WI38 (cell line): ENCODE data around the gene MLLT10.
"Not testable (repeated sequence)": the region's sequence is repeated elsewhere in the genome, so short reads cannot be mapped to it uniquely, and the experiment has no call there.

Experiments used
- H3K4me3 ChIP-seq: 2 replicates; pipeline ENCODE4 v1.5.1; 2011; ENCODE audit warnings: low read depth, mild to moderate bottlenecking, control low read depth, low read length
- TF ChIP-seq, protein P1 (sequence below): IDR thresholded peaks from 2 replicates; pipeline ENCODE4 v1.5.1; 2012; ENCODE audit warnings: low read depth, mild to moderate bottlenecking, control low read depth, low read length

Gene MLLT10

DNA sequence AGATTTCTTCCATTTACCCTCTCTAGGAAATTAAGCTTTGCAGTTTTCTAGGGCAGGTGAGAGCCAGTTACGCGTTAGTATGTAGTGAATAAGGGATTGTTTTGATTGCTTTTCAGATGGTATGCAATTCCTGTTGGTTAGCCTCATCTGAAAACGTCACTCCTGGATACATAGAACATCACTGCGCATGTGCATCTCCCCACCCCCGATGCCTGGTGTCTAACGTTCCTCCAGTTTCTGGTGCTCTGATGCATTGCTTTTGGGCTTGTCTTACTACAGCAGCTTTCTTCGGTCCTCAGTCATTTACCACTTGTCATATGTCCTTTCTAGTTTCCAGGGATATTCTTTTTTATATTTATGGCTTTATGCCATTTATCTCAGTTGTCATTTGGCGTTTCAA is 22.5 kb downstream of the MLLT10 start:
- TF ChIP-seq, protein P1, sequence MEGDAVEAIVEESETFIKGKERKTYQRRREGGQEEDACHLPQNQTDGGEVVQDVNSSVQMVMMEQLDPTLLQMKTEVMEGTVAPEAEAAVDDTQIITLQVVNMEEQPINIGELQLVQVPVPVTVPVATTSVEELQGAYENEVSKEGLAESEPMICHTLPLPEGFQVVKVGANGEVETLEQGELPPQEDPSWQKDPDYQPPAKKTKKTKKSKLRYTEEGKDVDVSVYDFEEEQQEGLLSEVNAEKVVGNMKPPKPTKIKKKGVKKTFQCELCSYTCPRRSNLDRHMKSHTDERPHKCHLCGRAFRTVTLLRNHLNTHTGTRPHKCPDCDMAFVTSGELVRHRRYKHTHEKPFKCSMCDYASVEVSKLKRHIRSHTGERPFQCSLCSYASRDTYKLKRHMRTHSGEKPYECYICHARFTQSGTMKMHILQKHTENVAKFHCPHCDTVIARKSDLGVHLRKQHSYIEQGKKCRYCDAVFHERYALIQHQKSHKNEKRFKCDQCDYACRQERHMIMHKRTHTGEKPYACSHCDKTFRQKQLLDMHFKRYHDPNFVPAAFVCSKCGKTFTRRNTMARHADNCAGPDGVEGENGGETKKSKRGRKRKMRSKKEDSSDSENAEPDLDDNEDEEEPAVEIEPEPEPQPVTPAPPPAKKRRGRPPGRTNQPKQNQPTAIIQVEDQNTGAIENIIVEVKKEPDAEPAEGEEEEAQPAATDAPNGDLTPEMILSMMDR, result no peak
- no peak overlapping the region for H3K4me3 ChIP-seq

DNA sequence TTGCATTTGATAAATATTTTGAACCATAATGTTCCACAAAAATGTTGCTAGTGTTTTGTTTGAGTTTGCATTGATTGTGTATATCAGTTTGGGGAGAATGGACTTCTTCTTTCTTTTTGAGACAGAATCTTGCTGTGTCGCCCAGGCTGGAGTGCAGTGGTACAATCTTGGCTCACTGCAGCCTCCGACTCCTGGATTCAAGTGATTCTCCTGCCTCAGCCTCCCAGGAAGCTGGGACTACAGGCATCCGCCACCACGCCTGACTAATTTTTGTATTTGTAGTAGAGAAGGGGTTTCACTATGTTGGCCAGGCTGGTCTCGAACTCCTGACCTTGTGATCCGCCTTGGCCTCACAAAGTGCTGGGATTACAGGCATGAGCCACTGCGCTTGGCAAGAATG is 25.0 kb downstream of the MLLT10 start:
- not testable (repeated sequence) for H3K4me3 ChIP-seq

DNA sequence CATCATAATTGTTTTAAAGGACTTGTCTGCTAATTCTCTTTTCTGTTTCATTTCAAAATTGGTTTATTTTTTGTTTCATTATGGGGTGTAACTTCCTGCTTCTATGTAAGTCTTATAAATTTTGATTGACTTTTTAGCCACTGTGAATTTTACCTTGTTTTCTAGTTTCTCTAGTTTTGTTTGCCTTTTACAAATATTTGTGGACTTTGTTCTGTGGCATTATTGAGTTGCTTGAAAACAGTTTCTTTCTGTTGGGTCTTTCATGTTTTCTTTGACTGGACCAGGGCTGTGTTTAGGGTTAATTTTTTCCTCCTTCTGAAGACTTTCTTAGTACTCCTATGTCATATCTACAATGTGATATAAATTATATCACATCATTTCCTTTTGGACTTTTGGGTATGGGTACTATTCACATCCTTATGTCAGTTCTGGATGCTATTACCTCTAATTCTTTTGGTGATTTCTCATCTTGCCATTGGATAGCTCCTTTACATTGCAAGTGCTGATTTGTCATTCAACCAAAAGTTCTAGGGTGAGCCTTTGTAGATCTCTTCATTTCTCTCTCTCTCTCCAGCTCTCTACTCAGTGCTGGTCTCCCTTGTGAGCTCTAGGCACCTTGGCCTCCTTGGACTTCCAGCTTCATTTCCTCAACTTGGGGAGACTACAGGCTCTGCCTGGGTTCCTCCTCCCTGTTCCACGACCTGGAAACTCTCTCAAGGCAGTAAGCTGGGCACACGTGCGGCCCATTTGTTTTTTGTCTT is 36.9 kb downstream of the MLLT10 start:
- TF ChIP-seq, protein P1, result no peak
- H3K4me3 ChIP-seq, result no peak overlapping the region

DNA sequence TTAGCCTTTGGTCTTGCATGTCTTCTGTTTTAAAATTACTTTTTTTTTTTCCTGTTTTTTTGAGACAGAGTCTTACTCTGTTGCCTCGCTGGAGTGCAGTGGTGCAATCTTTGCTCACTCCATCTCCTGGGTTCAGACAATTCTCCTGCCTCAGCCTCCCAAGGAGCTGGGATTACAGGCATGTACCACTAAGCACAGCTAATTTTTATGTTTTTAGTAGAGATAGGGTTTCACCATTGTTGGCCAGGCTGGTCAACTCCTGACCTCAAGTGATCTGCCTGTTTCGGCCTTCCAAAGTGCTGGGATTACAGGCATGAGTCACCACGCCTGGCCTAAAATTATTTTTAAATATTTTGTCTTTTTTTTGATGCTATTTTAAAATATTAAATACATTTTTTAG is 38.5 kb downstream of the MLLT10 start:
- H3K4me3 ChIP-seq, result no peak overlapping the region

DNA sequence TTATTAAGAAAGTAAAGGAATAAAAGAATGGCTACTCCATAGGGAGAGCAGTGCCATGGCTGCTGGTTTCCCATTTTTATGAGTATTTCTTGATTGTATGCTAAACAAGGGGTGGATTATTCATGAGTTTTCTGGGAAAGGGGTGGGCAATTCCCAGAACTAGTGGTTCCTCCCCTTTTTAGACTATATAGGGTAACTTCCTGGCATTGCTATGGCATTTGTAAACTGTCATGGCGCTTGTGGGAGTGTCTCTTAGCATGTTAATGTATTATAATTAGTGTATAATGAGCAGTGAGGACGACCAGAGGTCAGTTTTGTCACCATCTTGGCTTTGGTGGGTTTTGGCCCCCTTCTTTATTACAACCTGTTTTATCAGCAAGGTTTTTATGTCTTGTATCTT is 40.5 kb downstream of the MLLT10 start:
- H3K4me3 ChIP-seq, result not testable (repeated sequence)

More for the DNA sequence above, 38.5 kb downstream of the MLLT10 start:
- TF ChIP-seq, protein P1, result no peak

DNA sequence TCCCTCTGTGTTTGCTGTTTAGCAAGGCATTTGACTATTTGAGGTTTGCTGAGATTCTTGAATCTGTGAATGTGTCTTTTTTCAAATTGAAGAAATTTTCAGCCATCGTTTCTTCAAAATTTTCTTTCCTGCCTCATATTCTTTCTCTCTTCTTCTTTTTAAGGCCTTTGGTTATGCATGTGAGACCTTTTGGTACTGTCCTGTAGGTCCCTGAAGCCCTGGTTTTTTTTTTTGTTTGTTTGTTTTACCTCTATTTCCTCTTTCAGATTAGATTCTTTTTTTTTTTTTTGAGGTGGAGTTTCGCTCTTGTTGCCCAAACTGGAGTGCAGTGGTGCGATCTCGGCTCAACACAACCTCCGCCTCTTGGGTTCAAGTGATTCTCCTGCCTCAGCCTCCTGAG is 45.3 kb downstream of the MLLT10 start:
- TF ChIP-seq, protein P1, result no peak
- no peak overlapping the region for H3K4me3 ChIP-seq

DNA sequence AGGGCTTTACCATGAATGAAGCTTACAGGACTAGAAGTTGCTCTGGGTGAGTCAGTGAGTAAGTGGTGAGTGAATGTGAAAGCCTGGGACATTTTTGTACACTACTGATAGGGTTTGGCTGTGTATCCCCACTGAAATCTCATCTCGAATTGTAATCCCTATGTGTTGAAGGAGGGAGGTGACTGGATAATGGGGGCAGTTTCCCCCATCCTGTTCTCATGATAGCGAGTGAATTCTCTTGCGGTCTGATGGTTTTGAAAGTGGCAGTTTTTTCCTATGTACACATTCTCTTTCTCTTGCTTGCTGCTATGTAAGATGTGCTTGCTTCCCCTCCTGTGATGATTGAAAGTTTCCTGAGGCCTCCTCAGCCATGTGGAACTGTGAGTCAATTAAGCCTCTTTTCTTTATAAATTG is 47.4 kb downstream of the MLLT10 start:
- H3K4me3 ChIP-seq, result not testable (repeated sequence)

DNA sequence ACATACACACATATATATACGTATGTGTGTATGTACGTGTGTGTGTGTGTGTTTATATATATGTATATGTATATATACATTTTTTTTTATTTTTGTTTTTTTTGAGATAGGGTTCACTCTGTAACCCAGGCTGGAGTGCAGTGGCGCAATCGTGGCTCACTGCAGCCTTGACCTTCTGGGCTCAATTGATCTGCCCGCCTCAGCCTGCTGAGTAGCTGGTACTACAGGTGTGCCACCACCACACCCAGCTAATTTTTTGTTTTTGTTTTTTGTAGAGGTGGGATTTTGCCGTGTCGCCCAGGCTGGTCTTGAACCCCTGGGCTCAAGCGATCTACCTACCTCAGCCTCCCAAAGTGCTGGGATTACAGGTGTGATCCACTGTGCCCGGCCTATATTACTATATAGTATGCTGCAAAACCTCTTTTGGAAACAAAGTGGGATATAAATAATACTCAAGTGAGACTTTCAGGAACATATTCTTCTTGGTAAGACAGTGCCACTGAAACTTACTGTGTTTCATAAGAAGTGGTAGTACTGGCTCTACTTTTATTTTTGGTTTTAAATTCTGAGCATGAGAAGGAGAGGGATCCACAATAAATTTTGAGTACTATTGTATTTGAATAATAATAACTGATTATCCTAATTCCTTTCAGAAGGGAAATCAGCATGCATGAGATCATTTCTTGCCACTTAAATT is 51.0 kb downstream of the MLLT10 start:
- TF ChIP-seq, protein P1, result no peak
- H3K4me3 ChIP-seq, result no peak overlapping the region

DNA sequence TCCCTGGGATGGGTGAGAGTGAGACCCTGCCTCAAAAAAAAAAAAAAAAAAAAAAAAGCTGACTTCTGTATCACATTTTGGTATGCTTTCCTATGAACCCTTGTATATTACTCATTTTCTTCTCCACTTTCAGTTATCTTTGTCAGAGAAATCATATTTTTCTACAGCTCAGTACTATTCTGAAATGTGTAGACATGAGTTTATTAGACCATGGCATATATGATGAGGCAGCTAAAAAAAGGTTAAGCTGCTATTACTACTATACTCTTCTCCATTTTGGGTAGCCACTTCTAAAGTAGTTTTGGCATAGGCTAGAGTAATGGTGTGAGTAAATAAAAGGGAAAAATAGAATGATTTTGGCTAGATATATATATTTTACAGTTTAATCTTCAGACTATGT is 53.4 kb downstream of the MLLT10 start:
- no peak overlapping the region for H3K4me3 ChIP-seq
- TF ChIP-seq, protein P1, result no peak

DNA sequence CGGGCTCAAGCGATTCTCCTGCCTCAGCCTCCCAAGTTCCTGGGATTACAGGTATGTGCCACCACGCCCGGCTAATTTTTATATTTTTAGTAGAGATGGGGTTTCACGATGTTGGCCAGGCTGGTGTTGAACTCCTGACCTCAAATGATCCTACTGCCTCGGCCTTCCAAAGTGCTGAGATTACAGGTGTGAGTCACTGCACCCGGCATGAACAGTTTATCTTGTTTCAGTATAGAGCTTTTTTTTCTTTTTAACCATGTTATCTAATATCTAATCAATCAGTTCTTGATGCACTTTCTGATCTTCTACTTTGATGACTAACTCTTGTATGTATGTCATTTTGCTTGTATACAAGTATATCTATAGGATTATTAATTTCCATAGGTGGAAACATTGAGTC is 54.1 kb downstream of the MLLT10 start:
- H3K4me3 ChIP-seq, result not testable (repeated sequence)
